Measurements from ENCODE around the gene EXOC6.

DNA sequence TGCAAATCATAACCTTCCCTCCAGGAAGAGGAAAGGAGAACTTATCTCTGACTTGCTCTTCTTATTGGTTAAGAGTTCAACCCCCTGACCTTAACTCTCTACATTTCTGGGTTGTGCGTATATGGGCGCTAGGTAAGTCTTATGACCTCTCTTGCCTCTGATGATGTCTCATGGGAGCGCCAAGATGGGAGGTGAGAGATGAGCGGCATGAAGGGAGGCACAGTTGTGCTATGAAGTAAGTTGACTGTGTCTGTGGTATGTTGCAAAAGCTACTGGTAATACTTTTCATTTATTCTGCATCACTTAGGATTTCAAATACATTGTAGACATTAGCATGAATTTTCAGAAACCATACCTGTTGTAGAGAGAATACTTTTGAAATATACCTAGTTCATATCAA is 59.0 kb downstream of the EXOC6 start:
- TF ChIP-seq POLR2AphosphoS5 (IDR thresholded peaks at IDR 0.05; ENCODE audit: borderline replicate concordance, low read depth, low read length), result no peak
- TF ChIP-seq EZH2 (IDR thresholded peaks at IDR 0.05), result no peak

All from SK-N-MC (cell line).